Activated naive CD8-positive, alpha-beta T cell treated with anti-CD3 and anti-CD28 coated beads, Interleukin-2, amount 50 U/mL, for 24 hours (primary cell): ENCODE data around the gene HCAR3.
A peak's percentile ranks its signal among the peaks of the same experiment; 100 is the strongest.
"Not testable (repeated sequence)": the region's sequence is repeated elsewhere in the genome, so short reads cannot be mapped to it uniquely, and the experiment has no call there.

Experiments used
- ATAC-seq: fragments of 150-1000 bp; cut with Tn5 transposase; one replicate; pipeline ENCODE4 v1.10.0; 2021
- DNase-seq: peaks from one replicate; pipeline ENCODE4 v3.0.0; 2021
- H3K27ac Mint-ChIP-seq: one replicate; pipeline ENCODE4 v1.8.0; 2021; ENCODE audit warnings: mild to moderate bottlenecking, mixed read lengths
- H3K27me3 Mint-ChIP-seq: one replicate; pipeline ENCODE4 v1.8.0; 2021; ENCODE audit warnings: mixed read lengths
- H3K36me3 Mint-ChIP-seq: one replicate; pipeline ENCODE4 v1.8.0; 2021; ENCODE audit warnings: low read depth, mixed read lengths
- H3K4me1 Mint-ChIP-seq: one replicate; pipeline ENCODE4 v1.8.0; 2021; ENCODE audit warnings: mixed read lengths
- H3K4me3 Mint-ChIP-seq: one replicate; pipeline ENCODE4 v1.8.0; 2021; ENCODE audit warnings: mild to moderate bottlenecking, moderate library complexity, mixed read lengths
- H3K9me3 Mint-ChIP-seq: one replicate; pipeline ENCODE4 v1.8.0; 2021; ENCODE audit warnings: mixed read lengths

HCAR3 gene

DNA sequence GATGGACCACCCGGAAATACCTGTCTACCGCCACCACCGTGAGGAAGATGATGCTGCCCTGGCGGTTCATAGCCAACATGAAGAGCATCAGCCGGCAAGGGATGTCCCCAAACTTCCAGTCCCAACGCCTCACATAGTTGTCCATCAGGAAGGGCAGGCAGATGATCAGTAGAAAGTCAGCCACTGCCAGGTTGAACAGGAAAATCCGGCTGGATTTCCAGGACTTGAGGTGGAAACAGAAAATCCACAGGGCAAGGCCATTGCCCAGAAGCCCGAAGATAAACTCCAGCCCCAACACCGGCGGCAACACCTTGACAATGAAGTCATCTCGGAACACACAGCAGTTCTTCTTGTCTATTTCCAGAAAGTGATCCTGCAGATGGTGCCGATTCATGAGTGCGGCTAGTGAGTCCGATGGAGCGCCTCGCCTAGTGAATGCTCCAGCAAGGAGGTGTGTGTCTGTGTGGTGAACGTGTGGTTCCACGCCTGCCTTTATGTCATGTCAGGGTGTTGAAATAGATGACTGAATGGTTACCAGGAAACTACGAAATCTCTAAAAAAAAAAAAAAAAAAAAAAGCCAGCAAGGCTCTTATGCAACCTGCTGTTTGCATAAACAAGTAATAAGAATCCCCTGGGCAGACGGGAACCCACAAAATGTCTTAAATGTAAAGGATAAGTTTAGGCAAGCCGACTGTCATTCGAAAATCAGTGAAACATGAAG, 13.6 kb downstream of the HCAR3 start, which contains the start of gene HCAR2:
HCAR2 (minus strand) TSS at position 468 of the 722 bp plus-strand sequence; CDS start at position 394, 74 bp downstream.
- not testable (repeated sequence) for H3K4me3 Mint-ChIP-seq, H3K27me3 Mint-ChIP-seq, ATAC-seq, H3K27ac Mint-ChIP-seq, H3K36me3 Mint-ChIP-seq, DNase-seq, H3K4me1 Mint-ChIP-seq, H3K9me3 Mint-ChIP-seq

DNA sequence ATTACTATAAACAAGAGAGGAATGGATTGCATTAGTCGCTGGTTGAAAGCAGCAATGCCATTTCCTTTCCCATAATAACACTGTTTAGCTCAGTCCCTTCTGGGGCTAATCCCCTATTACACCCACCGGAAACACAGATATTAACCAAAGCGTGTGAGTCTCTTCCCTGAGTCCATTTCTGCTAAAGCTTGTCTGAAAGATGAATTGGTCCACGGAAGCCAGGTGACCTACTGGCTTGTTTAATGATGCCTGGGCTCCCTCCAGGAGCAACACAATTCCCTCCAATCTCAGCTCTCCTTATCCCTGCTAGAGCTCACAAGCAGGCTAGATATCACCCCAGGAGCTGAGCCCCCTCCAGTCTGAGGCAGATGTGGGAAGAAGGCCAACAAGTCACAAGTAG, 15.1 kb downstream of the HCAR3 start:
- not testable (repeated sequence) for H3K36me3 Mint-ChIP-seq, H3K27ac Mint-ChIP-seq, ATAC-seq, H3K4me1 Mint-ChIP-seq, H3K9me3 Mint-ChIP-seq, DNase-seq, H3K27me3 Mint-ChIP-seq, H3K4me3 Mint-ChIP-seq

DNA sequence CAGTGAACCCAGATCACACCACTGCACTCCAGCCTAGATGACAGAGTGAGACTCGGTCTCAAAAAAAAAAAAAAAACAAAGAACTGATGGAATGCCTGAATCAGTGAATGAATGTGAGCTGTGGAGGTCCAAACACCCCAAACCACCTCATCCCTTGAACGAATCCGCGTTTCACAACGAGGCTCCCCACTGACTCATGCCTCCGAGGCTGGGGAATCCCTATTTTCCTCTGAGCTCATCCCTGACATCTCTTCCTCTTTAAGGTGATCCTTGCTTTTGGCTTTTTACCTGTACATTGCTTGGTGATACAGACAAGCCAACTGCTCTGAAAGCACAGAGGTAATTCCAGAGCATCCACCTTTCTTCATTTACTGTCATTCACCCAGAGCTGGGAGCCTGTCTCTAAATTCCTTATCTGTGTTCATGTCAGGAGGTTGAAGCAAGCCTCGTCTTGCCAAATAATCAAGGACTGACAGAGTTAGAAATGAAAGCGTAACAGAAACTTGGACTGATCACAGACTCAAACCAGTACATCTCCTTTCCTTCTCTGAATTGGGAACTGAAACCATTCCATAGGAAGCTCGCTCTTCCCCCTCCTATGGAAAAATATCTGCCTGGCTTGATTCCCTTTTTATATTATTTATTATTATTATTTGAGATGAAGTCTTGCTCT, 16.4 kb downstream of the HCAR3 start:
- DNase-seq, H3K27ac Mint-ChIP-seq, H3K27me3 Mint-ChIP-seq, ATAC-seq, H3K9me3 Mint-ChIP-seq, H3K36me3 Mint-ChIP-seq, H3K4me3 Mint-ChIP-seq, H3K4me1 Mint-ChIP-seq: not testable (repeated sequence)

DNA sequence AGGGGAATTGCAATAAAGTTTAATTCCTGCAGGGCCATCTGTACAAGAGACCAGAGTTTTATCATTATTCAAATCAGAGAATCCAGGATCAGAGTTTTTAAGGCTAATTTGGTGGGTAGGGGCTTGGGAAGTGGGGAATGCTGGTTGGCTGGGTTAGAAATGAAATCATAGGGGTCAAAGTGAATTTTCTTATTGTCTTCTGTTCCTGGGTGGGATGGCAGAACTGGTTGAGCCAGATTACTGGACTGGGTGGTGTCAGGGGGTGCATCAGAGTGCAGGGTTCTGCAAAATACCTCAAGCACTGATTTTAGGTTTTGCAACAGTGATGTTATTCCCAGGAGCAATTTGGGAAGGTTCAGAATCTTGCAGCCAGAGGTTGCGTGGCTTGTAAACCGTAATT, 19.7 kb downstream of the HCAR3 start:
- not testable (repeated sequence) for H3K4me3 Mint-ChIP-seq

DNA sequence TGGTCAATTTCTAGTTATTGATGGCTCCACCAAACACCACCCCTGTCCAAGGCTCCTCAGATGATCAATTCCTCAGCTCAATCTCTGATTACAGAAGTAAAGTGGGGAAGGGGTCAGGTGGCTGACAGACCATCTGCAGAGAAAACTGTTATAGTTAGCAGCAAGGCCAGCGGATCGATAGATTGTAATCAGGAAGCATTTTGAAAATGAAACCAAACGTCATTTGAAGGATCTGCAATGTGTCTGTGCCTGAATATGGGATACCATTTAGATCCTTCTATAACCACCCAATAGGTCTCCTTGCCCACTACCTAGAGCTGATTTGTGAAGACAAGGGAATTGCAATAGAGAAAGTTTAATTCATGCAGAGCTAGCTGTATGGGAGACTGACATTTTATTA, 25.0 kb downstream of the HCAR3 start:
- DNase-seq (no peak), ATAC-seq (no peak)
- no peaks in the 10 kb centered on the region for H3K9me3 Mint-ChIP-seq
- no peak overlapping the region for H3K27ac Mint-ChIP-seq
- no peaks in the 10 kb centered on the region for H3K4me1 Mint-ChIP-seq
- H3K36me3 Mint-ChIP-seq, result no peaks in the 10 kb centered on the region
- no peaks in the 10 kb centered on the region for H3K27me3 Mint-ChIP-seq
- H3K4me3 Mint-ChIP-seq, result no peak overlapping the region

More for the DNA sequence above, 19.7 kb downstream of the HCAR3 start:
- DNase-seq, H3K36me3 Mint-ChIP-seq, ATAC-seq, H3K27me3 Mint-ChIP-seq, H3K9me3 Mint-ChIP-seq, H3K4me1 Mint-ChIP-seq: not testable (repeated sequence)
- peak overlapping the region; percentile 19 for H3K27ac Mint-ChIP-seq

DNA sequence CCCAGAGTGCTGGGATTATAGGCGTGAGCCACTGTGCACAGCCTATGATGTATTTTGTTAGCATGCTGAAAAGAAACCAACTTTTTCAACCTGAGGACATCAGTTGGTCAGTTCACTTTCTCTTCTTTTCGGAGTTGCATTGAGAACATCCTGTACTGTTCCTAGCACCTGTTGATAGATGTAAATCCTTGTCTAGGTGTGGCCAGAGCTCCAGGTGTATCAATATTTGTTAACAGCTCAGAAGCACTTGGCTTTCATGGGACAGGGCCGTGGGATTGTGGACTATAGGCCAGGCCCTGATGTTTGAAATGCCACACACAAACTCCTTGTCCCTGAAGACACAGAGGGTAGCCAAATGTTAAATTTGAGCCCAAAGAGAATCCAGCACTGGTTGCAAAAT, 28.3 kb downstream of the HCAR3 start:
- no peaks in the 10 kb centered on the region for H3K27me3 Mint-ChIP-seq
- no peak overlapping the region for H3K27ac Mint-ChIP-seq
- DNase-seq (no peak), ATAC-seq (no peak)
- no peaks in the 10 kb centered on the region for H3K9me3 Mint-ChIP-seq
- no peaks in the 10 kb centered on the region for H3K36me3 Mint-ChIP-seq
- no peak overlapping the region for H3K4me3 Mint-ChIP-seq
- H3K4me1 Mint-ChIP-seq, result no peaks in the 10 kb centered on the region

DNA sequence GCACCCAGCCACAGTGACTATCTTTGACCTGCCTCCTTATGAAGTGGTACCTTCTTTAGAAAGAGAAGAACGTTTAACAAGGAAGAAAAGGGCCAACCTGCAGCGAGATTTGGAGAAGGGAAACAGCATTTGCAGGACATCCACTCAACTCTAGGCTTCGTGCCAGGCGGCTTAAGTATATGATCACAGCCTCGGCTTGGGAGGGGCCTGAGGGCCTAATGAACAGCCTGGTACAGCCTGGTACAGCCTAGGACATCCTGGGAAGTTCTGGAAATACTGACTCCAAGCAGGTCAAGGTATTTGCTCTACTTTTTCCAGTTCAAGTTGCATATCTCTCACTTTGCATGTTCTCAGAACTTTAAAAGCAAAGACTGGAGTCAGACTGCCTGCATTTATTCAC, 29.5 kb downstream of the HCAR3 start:
- H3K4me1 Mint-ChIP-seq, result no peaks in the 10 kb centered on the region
- ATAC-seq (no peak), DNase-seq (no peak)
- H3K9me3 Mint-ChIP-seq, result no peaks in the 10 kb centered on the region
- H3K36me3 Mint-ChIP-seq, result no peaks in the 10 kb centered on the region
- no peak overlapping the region for H3K4me3 Mint-ChIP-seq
- H3K27ac Mint-ChIP-seq, result no peak overlapping the region
- no peaks in the 10 kb centered on the region for H3K27me3 Mint-ChIP-seq

DNA sequence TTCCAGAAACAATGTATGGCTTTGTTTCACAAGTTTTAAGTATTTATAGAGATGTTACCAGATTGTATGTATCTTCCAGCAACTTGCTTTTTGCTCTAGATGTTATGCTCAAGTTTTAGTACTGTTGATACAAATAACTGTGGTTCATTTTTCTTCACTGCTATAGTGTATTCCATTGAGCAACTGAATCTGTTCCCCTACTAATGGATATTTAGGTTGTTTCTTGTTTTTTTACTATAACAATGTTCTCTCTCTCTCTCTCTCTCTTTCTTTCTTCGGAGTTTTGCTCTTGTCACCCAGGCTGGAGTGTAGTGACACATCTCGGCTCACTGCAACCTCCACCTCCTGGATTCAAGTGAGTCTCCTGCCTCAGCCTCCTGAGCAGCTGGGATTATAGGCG, 30.1 kb downstream of the HCAR3 start:
- Mint-ChIP-seq H3K9me3 (no peaks in the 10 kb centered on the region), H3K27ac (no peak overlapping the region), H3K4me3 (no peak overlapping the region), H3K36me3 (no peaks in the 10 kb centered on the region), H3K4me1 (no peaks in the 10 kb centered on the region), H3K27me3 (no peaks in the 10 kb centered on the region)
- ATAC-seq, result no peak
- DNase-seq, result no peak

DNA sequence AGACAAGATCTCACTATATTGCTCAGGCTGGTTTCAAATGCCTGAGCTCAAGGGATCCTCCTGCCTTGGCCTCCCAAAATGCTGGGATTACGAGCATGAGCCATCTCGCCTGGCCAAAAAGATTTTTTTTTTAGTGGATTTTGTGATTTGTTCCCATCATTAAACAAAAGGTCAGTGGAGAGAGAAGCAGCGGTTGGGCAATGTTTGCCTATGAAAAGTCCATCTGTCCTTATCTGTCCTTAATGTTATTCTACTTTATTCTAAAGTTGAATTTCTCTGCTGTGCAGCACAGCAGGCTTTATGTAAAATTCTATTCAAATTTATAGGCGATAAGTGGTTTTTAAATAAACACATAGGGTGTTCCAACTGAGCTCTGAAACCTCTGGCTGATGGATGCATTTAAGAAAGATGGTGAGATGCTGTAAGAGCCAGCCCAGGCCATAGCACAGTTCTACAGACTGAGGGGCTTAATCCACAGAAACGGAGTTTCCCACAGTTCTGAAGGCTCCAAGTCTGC, 32.3 kb downstream of the HCAR3 start:
- no peak for DNase-seq
- Mint-ChIP-seq H3K36me3 (no peaks in the 10 kb centered on the region), H3K4me1 (no peaks in the 10 kb centered on the region), H3K9me3 (no peaks in the 10 kb centered on the region), H3K4me3 (no peak overlapping the region), H3K27ac (no peak overlapping the region), H3K27me3 (no peaks in the 10 kb centered on the region)
- no peak for ATAC-seq

DNA sequence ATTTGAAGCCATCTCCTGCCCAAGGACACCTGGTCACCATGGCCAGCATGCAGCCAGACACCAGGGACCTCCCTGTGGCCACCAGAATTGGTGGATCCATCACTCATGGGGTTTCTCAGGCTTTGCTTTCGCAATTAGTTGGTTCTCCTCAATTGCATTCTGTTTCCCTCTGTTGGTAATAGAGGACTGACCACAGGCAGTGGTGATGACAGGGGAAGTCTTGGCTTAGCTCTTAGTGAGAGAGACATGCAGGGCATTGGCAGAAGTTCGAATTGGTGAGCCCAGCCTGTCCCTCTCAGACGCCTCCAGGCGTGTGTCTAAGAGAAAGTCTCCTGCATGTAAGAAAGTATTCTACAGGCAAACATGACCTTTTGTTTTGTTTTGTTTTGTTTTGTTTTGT, 34.8 kb downstream of the HCAR3 start:
- H3K27me3 Mint-ChIP-seq, result no peaks in the 10 kb centered on the region
- H3K27ac Mint-ChIP-seq, result no peak overlapping the region
- DNase-seq (no peak), ATAC-seq (no peak)
- no peaks in the 10 kb centered on the region for H3K4me1 Mint-ChIP-seq
- H3K36me3 Mint-ChIP-seq, result no peaks in the 10 kb centered on the region
- H3K4me3 Mint-ChIP-seq, result no peak overlapping the region
- H3K9me3 Mint-ChIP-seq, result no peaks in the 10 kb centered on the region

DNA sequence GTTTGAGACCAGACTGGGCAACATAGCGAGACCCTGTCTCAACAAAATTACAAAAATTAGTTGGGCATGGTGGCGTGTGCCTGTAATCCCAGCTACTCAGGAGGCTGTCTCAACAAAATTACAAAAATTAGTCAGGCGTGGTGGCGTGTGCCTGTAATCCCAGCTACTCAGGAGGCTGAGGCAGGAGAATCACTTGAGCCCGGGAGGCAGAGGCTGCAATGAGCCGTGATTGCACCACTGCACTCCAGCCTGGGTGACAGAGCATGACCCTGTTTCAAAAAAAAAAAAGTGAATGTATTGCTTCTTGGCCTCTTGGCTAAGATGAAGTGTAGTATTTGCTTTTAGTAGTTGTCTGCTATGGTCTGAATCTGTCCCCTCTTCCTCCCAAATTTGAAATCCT, 35.6 kb downstream of the HCAR3 start:
- H3K4me1 Mint-ChIP-seq, H3K9me3 Mint-ChIP-seq, H3K4me3 Mint-ChIP-seq, H3K27me3 Mint-ChIP-seq, H3K27ac Mint-ChIP-seq, ATAC-seq, H3K36me3 Mint-ChIP-seq, DNase-seq: not testable (repeated sequence)

DNA sequence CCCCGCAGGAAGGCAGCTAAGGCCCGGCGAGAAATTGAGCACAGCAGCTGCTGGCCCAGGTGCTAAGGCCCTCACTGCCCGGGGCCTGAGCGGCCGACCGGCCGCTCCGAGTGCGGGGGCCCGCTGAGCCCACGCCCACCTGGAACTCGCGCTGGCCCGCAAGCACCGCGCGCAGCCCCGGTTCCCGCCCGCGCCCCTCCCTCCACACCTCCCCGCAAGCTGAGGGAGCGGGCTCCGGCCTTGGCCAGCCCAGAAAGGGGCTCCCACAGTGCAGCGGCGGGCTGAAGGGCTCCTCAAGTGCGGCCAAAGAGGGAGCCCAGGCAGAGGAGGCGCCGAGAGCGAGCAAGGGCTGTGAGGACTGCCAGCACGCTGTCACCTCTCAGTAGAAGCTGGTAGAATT, 39.8 kb downstream of the HCAR3 start:
- not testable (repeated sequence) for H3K27me3 Mint-ChIP-seq, ATAC-seq, H3K4me3 Mint-ChIP-seq, H3K9me3 Mint-ChIP-seq, H3K36me3 Mint-ChIP-seq, H3K27ac Mint-ChIP-seq, H3K4me1 Mint-ChIP-seq, DNase-seq

DNA sequence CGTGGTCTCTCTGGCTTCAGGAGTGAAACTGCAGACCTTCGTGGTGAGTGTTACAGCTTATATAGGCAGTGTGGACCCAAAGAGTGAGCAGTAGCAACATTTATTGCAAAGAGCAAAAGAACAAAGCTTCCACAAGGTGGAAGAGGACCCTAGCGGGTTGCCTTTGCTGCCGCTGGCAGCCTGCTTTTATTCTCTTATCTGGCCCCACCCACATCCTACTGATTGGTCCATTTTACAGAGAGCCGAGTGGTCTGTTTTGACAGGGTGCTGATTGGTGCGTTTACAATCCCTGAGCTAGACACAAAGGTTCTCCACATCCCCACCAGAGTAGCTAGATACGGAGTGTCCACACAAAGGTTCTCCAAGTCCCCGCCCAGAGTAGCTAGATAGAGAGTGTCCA, 40.6 kb downstream of the HCAR3 start:
- ATAC-seq, H3K9me3 Mint-ChIP-seq, H3K27ac Mint-ChIP-seq, H3K36me3 Mint-ChIP-seq, DNase-seq, H3K27me3 Mint-ChIP-seq, H3K4me3 Mint-ChIP-seq, H3K4me1 Mint-ChIP-seq: not testable (repeated sequence)

DNA sequence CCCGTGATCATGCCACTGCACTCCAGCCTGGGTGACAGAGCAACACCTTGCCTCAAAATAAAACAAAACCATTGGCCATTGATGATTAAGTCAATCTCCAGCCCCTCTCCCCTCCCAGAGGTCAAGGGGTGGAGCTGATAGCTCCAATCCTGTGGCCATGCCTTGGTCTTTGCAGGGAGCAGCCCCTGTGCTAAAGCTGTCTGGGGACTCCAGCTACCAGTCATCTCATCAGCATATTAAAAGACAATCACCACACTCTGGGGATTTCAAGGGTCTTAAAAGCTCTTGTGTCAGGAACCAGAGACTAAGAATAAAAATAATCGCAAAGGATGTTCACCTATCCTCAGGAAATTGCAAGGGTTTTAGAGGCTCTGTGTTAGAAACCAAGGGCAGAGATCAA, 44.1 kb downstream of the HCAR3 start:
- Mint-ChIP-seq H3K27ac (no peak overlapping the region), H3K4me1 (no peaks in the 10 kb centered on the region), H3K9me3 (no peaks in the 10 kb centered on the region), H3K4me3 (no peak overlapping the region), H3K36me3 (no peaks in the 10 kb centered on the region), H3K27me3 (peaks cover 7% of the 10 kb centered on the region)
- ATAC-seq, result no peak
- no peak for DNase-seq

DNA sequence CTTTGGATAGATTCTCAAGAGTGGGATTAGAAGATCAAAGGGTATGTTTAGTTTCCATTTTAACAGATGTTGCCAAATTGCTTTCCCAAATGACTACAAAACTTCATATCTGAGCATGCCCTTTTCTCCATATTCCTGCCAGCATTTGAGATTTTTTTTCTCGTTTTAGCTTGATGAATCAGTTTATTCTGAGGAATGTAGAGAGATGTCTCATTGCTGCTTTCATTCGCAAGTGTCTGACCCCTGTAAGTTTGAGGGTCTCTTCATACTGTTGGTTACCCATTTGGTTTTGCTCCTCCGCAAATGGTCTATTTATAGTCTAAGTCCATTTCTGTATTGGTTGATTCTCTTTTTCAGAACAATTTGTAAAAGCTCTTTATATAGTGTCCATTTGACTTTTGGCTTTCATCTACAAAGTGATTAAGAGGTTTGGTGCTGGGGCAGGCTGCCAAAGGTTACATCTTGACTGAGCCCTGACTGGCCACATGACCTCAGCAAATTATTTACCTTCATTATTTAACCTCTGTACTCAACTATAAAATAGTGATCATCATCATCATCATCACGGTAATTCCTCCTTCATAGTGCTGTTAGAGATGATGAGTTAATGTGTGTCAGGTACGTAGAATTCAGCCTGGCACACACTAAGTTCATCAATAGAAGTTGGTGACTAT, 47.1 kb downstream of the HCAR3 start:
- DNase-seq, result no peak
- Mint-ChIP-seq H3K27me3 (peaks cover 7% of the 10 kb centered on the region), H3K36me3 (no peaks in the 10 kb centered on the region), H3K4me3 (no peak overlapping the region), H3K9me3 (no peaks in the 10 kb centered on the region), H3K4me1 (no peaks in the 10 kb centered on the region), H3K27ac (no peak overlapping the region)
- no peak for ATAC-seq
